OCI-LY3 (cell line): Measurements from ENCODE around the gene NPC1.
A peak's percentile ranks its signal among the peaks of the same experiment; 100 is the strongest.
"Not testable (repeated sequence)": the region's sequence is repeated elsewhere in the genome, so short reads cannot be mapped to it uniquely, and the experiment has no call there.

Experiments used
- H2AFZ ChIP-seq: fragments of 200-600, 300-600 bp; shearing (Covaris generic); 2 replicates; pipeline ENCODE4 v1.6.0; 2014; ENCODE audit warnings: antibody characterized with exemption, low read depth, low read length
- H3K27ac ChIP-seq: fragments of 200-600, 300-600 bp; sonication (generic); 2 replicates; pipeline ENCODE4 v1.5.1; 2014; ENCODE audit warnings: mild to moderate bottlenecking, low read length, moderate library complexity, mixed read lengths
- H3K27me3 ChIP-seq: fragments of 200-600, 300-600 bp; sonication (generic); 2 replicates; pipeline ENCODE4 v1.6.1; 2014; ENCODE audit warnings: low read depth, low read length, mixed read lengths
- H3K36me3 ChIP-seq: fragments of 200-600, 300-600 bp; sonication (generic); replicated peaks from 2 replicates; pipeline ENCODE3; 2014; ENCODE audit warnings: low read depth, low read length, mixed read lengths
- H3K4me1 ChIP-seq: fragments of 300-600, 200-600 bp; sonication (generic); 2 replicates; pipeline ENCODE4 v1.6.1; 2014; ENCODE audit warnings: low read length, mixed read lengths
- H3K4me2 ChIP-seq: fragments of 200-600, 300-600 bp; sonication (generic); 2 replicates; pipeline ENCODE4 v1.6.1; 2014; ENCODE audit warnings: low read length, mixed read lengths
- H3K4me3 ChIP-seq: fragments of 300-600, 200-600 bp; sonication (generic); 2 replicates; pipeline ENCODE4 v1.5.1; 2014; ENCODE audit warnings: antibody characterized with exemption, mild to moderate bottlenecking, low read length, moderate library complexity
- H3K79me2 ChIP-seq: fragments of 300-600, 200-600 bp; shearing (Covaris generic); 2 replicates; pipeline ENCODE4 v1.6.1; 2014; ENCODE audit warnings: mild to moderate bottlenecking, low read length, mixed read lengths
- H3K9ac ChIP-seq: fragments of 300-600, 200-600 bp; shearing (Covaris generic); 2 replicates; pipeline ENCODE4 v1.6.0; 2014; ENCODE audit warnings: mild to moderate bottlenecking, low read length, moderate library complexity
- H3K9me3 ChIP-seq: fragments of 200-600, 300-600 bp; shearing (Covaris generic); 2 replicates; pipeline ENCODE4 v1.6.1; 2014; ENCODE audit warnings: low read length, mixed read lengths; ENCODE audit not compliant: insufficient read depth
- H4K20me1 ChIP-seq: fragments of 200-600, 300-600 bp; sonication (generic); 2 replicates; pipeline ENCODE4 v1.6.1; 2016; ENCODE audit warnings: low read length, mixed read lengths; ENCODE audit not compliant: insufficient read depth
- CTCF ChIP-seq: fragments of 200-600, 300-600 bp; sonication (generic); IDR thresholded peaks from 2 replicates; pipeline ENCODE4 v1.5.1; 2014; ENCODE audit warnings: antibody characterized with exemption, low read length, low read depth
- EZH2phosphoT487 ChIP-seq: fragments of 200-600 bp; shearing (Covaris generic); IDR thresholded peaks from 2 replicates; pipeline ENCODE4 v1.6.1; 2018; ENCODE audit warnings: antibody characterized with exemption, mixed run types, low read depth

NPC1 gene

GRCh38 chr18:23580677-23581367 is 5.5 kb downstream of the NPC1 start:
- no peak overlapping the region for H3K4me2 ChIP-seq
- peaks cover 24% of the 10 kb centered on the region for H3K79me2 ChIP-seq

GRCh38 chr18:23578891-23579653 is 7.2 kb downstream of the NPC1 start:
- H3K4me2 ChIP-seq = peak overlapping the region; percentile 52
- peaks cover 24% of the 10 kb centered on the region for H3K4me1 ChIP-seq
- no peak overlapping the region for H3K27ac ChIP-seq
- no peak for TF ChIP-seq EZH2phosphoT487
- no peak for TF ChIP-seq CTCF
- no peak overlapping the region for H3K9ac ChIP-seq
- peak overlapping the region; percentile 22 for H3K4me3 ChIP-seq
- H3K27me3 ChIP-seq = no peaks in the 10 kb centered on the region
- H3K9me3 ChIP-seq = no peaks in the 10 kb centered on the region
- H3K36me3 ChIP-seq = peaks cover 10% of the 10 kb centered on the region
- H2AFZ ChIP-seq = no peak overlapping the region
- H3K79me2 ChIP-seq = peaks cover 15% of the 10 kb centered on the region; the same call in 1 of the 2 replicates
- peaks cover 26% of the 10 kb centered on the region for H4K20me1 ChIP-seq

More at GRCh38 chr18:23580677-23581367, 5.5 kb downstream of the NPC1 start:
- no peaks in the 10 kb centered on the region for H3K9me3 ChIP-seq
- peaks cover 30% of the 10 kb centered on the region for H3K4me1 ChIP-seq
- H3K27me3 ChIP-seq = no peaks in the 10 kb centered on the region
- no peak overlapping the region for H3K9ac ChIP-seq
- TF ChIP-seq EZH2phosphoT487 (no peak), CTCF (no peak)
- H4K20me1 ChIP-seq = peaks cover 26% of the 10 kb centered on the region
- no peak overlapping the region for H2AFZ ChIP-seq
- H3K36me3 ChIP-seq = peaks cover 10% of the 10 kb centered on the region
- no peak overlapping the region for H3K27ac ChIP-seq
- no peak overlapping the region for H3K4me3 ChIP-seq

- Histone ChIP-seq H3K27ac (no peak overlapping the region), H4K20me1 (peaks cover 26% of the 10 kb centered on the region), H3K4me1 (peaks cover 24% of the 10 kb centered on the region), H2AFZ (no peak overlapping the region), H3K27me3 (no peaks in the 10 kb centered on the region), H3K4me3 (no peak overlapping the region), H3K36me3 (peaks cover 12% of the 10 kb centered on the region), H3K9me3 (no peaks in the 10 kb centered on the region), H3K79me2 (peaks cover 10% of the 10 kb centered on the region; the same call in 1 of the 2 replicates), H3K4me2 (peak overlapping the region; percentile 52), H3K9ac (no peak overlapping the region)
- TF ChIP-seq EZH2phosphoT487 = no peak
- no peak for TF ChIP-seq CTCF
Observed at GRCh38 chr18:23578067-23578701, 8.1 kb downstream of the NPC1 start.

- H3K4me2 ChIP-seq, H3K4me3 ChIP-seq, H3K27me3 ChIP-seq, H3K27ac ChIP-seq, H3K9me3 ChIP-seq, H3K79me2 ChIP-seq, H3K9ac ChIP-seq, H2AFZ ChIP-seq: not testable (repeated sequence)
- Histone ChIP-seq H3K36me3 (peaks cover 17% of the 10 kb centered on the region), H3K4me1 (peaks cover 24% of the 10 kb centered on the region), H4K20me1 (peaks cover 26% of the 10 kb centered on the region)
Observed at GRCh38 chr18:23577521-23577920, 8.8 kb downstream of the NPC1 start.
